ENCODE data around the gene RMND5A. TPM values are rescaled to one million over a fixed set of nuclear protein-coding genes. Genes with fewer than 3 reads are reported as not detected.
A peak's percentile ranks its signal among the peaks of the same experiment; 100 is the strongest.

The RMND5A gene
- total RNA-seq, 1 experiment from 2014 or later = 22.2 TPM

GRCh38 chr2:86765310-86765695 lies 45.2 kb downstream of the RMND5A start:
- no peak for DNase-seq (ENCODE audit: low read depth)

DNA sequence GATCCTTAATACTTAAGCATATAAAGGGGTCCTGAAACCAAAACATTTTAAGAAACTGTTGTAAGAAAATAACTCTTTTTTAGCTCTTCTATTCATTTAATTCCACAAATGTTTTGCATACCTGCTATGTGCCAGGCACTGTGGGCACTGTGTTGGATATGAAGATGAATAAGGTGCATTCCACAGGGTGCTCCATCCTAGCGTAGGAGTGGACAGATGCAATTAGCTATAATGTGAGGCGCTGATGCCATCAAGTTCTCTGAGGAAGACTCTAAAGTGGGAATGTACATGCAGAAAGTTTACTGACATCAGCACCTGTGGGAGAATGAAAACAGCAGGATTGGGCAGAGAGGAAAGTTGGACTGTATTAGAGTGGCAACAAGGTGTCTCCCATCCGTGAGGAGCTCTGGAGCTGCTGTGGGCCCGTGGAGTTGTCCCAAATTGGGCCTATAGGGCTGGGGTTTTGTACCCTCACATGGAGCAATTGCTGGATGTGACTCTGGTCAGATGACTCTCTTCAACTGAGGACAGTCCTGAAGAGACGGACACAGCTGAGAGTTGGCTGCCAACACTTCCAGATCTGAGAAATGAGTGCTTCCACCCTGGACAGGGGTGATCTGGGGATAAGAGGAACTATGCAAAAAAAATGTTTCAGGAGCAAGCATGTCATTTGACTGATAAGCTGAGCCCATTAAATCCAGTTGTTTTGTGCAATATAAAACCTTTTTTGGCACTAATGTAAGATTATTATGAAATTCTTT lies 48.3 kb downstream of the RMND5A start:
- DNase-seq (ENCODE audit: low read depth) = no peak

GRCh38 chr2:86769838-86770237 lies 49.7 kb downstream of the RMND5A start:
- no peak for DNase-seq (ENCODE audit: low read depth)

- no peak for DNase-seq (ENCODE audit: low read depth)
These were observed 50.8 kb downstream of the RMND5A start for GRCh38 chr2:86770816-86771301.

DNA sequence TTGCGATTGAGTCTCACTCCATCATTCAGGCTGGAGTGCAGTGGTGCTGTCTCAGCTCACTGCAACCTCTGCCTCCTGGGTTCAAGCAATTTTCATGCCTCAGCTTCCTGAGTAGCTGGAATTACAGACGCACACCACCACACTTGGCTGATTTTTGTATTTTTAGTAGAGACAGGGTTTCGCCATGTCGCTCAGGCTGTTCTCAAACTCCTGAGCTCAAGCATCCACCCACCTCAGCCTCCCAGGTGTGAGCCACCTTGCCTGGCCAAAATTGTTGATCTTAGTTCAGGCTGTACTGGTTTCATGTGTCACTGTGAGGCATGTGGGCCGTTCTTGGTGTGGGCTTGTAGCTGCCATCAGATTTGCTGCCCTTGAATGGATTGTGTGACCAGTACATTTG lies 52.5 kb downstream of the RMND5A start:
- no peak for DNase-seq (ENCODE audit: low read depth)

DNA sequence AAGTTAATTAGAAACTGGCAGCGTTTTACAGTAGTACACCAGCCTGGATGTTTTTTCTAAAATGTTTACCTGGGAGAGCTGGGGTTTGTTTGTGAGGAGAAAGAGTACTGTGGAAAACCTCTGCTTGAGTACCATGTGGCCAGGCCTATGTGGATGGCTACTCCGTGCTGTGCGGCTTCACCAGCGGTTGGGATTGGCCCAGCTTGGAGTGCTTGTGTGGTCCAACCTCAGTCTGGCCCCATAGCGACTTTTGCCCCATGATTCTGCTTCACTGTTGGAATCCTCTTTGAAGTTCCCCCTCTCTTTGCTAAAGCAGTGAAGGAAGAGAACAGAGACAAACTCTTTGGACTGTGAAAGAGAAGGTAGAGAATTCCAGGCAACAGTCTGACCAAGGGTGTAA lies 54.8 kb downstream of the RMND5A start:
- DNase-seq (ENCODE audit: low read depth) = no peak

DNA sequence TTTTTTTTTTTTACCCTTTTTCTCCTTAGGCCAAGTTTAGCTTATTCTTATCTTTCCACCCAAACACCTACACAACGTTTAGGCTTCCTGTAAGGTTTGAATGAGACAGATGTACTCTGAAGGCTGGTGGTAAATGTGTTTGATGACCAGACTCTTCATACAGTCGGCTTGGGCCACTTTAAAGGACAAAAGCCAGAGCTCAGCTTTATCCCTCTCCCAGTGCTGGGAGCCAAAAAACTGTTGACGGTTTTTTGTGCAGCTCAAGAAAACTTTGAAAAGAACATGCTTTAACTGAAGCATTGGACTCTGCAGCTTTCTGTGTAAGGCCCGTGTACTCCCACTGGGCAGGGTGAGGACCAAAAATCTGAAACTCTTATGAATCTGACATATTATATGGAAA lies 55.2 kb downstream of the RMND5A start:
- no peak for DNase-seq (ENCODE audit: low read depth)

DNA sequence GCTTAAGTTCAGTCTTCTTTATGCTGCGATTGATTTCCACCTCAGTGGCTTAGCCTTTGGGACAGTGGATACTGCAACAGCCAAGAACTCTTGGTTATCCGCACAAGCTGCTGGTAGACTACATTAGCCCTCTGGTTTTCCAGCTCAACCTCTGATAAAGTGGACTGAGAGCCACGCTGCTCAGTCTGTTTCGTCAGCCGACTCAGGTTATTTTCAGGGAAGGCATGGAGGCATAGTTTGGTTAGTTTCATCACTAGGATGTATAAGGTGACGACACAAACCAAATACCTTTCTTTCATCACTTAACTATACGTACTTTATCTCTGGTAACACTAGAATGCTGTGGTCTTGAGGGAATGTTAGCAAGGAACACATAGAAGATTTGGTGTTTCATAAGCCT lies 56.4 kb downstream of the RMND5A start:
- no peak for DNase-seq (ENCODE audit: low read depth)

DNA sequence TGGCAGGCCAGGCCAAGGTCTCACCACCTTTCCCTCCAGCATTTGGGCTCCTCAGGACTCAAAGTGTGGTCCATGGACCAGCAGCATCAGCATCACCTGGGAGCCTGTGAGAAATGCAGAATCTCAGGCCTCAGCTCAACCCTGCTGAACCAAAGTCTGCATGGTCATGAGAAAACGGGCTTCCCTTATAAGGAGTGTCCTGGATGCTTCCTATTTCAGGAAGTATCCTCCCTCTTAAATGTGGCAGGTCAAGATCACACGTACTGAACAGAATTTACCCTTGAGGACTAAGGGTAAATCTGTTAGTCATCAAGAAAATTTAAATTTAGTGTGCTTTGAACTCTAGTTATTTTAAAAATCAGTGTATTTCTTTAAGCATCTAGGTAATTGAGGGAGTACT lies 58.9 kb downstream of the RMND5A start:
- DNase-seq (ENCODE audit: low read depth) = no peak

DNA sequence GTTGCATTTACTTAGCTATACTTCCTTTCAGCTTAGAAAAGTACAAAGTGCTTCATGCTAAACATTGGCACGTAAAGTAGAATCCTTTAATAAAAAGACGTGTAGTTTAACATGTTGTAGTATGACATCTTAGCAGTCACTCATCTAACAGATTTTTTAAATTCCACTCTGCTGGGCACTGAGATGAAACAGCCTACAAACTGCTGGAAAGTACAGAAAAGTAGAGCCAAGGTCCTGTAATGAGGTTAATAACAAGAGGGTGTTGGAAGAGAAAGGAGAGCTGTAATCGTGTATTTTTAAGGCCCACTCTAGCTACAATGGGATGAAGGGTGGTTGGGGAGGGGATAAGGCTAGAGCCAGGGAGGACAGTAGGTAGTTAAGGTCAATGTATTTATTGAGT lies 59.9 kb downstream of the RMND5A start:
- DNase-seq (ENCODE audit: low read depth) = no peak

DNA sequence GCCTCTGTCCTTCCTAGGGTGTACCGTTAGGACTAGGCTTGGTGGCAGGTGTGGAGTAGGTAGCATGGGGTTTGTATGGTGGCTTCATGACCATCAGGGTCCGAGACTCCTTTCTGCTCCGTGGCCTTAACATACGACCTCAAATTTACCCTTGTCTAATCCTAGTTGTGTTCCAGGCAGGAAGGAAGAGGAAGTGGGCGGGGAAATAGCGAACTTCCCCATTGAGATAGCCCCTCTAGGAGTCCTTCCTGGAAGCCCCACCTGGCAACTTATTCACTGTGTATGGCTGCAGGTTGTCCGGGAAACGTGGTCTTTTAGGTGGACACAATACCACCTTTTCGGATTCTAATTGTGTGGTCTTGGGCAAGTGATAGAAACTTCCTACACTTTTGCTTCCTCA lies 61.3 kb downstream of the RMND5A start:
- no peak for DNase-seq (ENCODE audit: low read depth)

- no peak for DNase-seq (ENCODE audit: low read depth)
These were observed 62.7 kb downstream of the RMND5A start for GRCh38 chr2:86782748-86783147.

DNA sequence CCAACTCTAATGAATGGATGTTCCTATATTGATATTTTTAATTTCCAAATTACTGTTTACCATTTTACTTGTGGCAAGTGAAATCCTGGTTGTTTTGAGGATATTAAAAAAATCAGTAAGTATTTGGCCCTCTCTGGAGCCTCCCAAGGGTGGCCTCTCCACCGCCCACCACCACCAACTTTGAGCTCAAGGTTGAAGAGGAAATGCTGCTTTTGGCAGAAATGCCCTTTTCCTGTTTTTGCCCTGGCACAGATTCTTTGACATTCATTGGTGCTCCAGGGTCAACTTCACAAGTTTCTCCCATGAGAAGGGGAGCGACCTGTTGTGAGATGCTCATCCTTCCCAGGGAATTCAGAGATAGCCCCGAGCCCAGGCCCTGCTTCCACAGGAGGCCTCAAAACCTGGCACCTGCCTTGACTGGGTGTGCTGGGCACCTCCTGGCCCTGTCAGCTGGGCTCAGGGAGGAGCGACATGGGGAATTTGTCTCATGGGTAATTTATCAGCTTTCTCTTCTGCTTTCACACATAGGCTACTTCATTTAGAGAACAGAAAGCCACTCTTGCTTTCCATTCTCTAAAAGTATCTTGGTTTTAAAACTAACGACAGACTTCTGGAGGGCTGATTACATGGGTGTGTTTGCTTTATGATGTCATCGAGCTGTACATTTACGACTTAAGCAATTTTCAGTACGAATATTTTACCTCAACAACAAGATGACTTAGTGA lies 63.7 kb downstream of the RMND5A start:
- DNase-seq (ENCODE audit: low read depth) = no peak

DNA sequence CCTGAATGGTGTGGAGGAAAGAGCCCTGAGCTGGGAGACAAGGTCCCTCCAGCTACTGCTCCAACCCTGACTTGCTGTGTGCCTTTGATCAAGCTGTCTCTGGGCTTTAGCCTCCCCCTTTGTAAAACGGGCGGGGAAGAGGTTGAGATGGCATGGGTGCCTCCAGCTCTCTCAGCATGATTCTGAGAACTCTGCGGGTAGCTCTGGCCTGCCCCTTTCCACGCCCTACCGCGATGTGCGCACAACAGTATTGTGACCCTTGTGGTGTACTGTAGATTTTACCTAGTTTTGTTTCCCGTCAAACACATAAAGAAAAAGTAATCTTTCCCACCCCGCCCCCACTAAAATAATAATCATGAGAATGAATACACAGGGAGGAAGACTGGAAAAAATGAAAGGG lies 65.4 kb downstream of the RMND5A start:
- DNase-seq (ENCODE audit: low read depth) = no peak

- no peak for DNase-seq (ENCODE audit: low read depth)
These were observed 66.0 kb downstream of the RMND5A start for GRCh38 chr2:86786001-86786536.

GRCh38 chr2:86787736-86788135 lies 67.6 kb downstream of the RMND5A start:
- no peak for DNase-seq (ENCODE audit: low read depth)

DNA sequence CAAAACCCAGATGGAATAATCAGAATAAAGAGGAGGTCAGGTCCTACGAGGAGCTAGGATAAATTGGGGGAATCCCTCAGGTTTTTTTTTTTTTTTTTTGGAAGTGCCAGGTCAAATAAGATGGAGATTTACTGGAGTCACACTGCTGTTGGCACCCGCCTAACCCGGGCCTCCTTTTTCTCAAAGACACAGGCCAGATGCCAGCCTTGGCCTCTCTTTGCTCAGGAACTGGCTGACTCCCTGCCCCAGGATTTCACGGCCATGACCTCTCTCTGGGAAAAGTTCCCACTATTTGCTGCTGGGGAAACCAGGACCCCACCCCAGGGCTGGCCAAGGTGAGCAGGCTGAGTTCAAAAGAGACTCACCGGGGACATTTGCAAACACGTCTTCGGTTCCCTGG lies 68.1 kb downstream of the RMND5A start:
- no peak for DNase-seq (ENCODE audit: low read depth)

GRCh38 chr2:86788881-86789686 lies 69.0 kb downstream of the RMND5A start:
- no peak for DNase-seq (ENCODE audit: low read depth)

DNA sequence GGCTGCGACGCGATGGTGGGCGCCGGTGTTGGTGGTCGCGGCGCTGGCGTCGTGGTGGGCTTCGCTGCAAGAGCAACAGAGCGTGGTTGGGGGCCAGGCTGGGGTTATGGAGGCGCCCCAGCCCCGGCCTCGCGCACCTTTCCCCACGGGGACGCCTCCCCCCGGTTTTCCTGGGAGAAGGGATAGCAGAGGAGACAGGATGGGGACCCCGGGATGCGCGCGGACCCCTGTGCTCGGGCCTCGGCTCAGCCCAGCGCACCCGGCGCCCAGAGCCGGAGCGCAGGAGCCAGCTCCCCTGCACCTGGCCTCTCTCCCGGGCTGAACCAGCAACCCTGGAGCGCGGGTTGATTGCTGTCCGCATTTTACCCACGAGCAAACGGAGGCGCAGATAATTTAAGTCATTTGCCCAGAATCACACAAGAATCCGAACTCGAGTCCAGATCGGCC lies 69.6 kb downstream of the RMND5A start:
- DNase-seq (ENCODE audit: low read depth) = no peak

DNA sequence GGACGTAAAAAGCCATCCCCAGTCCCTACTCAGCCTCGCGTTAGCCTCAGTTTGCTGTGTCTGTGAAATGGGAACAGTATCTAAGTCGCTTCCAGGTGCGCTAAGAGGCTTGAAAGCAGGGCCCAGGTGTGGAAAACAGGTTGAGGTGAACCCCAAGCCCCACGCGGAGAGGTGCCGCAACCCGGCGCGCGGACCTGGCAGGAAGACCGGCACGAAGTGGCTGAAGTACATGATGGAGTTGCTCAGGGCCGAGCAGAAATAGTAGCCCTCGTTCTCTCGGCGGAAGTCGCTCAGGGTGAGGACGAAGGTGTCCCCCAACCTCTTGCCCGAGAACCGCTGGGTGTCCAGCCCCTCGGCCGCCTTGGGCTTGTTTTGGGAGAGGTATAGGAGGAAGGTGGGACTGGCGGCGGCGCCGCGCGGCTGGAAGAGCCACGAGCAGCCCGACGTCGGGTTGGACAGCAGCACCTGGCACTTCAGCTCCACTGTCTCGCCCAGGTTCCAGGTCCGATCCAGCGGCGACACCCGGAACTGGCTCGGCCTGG lies 70.1 kb downstream of the RMND5A start:
- no peak for DNase-seq (ENCODE audit: low read depth)

- peak; percentile 32 for DNase-seq (ENCODE audit: low read depth)
These were observed 70.8 kb downstream of the RMND5A start, which contains the start of gene CD8A for GRCh38 chr2:86790676-86791572. CD8A (minus strand) TSS chr2:86790913; CDS start chr2:86790825, 88 bp downstream.
